ENCODE data around the gene SLC45A1. TPM values are rescaled to one million over a fixed set of nuclear protein-coding genes. Genes with fewer than 3 reads are reported as not detected.

The SLC45A1 gene
- total RNA-seq, 4 donors from 2014 or later = 0.13 to 3.4 (median 1.4) TPM

GRCh38 chr1:8333246-8333987 lies 15.5 kb downstream of the SLC45A1 start:
- no peak for DNase-seq (ENCODE audit: low spot score in 2 of 2)
- intact Hi-C loops (cut with DNase I; ENCODE audit: low total_unique reads) = no loop called here
- no peak overlapping the region for H3K4me3 ChIP-seq (ENCODE audit: low read depth, poor library complexity, severe bottlenecking)
- TF ChIP-seq CTCF (IDR thresholded peaks at IDR 0.05) (no peak), POLR2A (IDR thresholded peaks at IDR 0.05) (no peak)
- WGBS, 2 donors = 88 to 96% methylated on average over 16 of the region's 16 CpGs

- 93 to 94% methylated on average over 24 of the region's 24 CpGs for WGBS, 2 donors
- no peak for TF ChIP-seq POLR2A (IDR thresholded peaks at IDR 0.05)
- no peak for TF ChIP-seq CTCF (IDR thresholded peaks at IDR 0.05)
Measured at GRCh38 chr1:8334106-8334851, 16.4 kb downstream of the SLC45A1 start.

GRCh38 chr1:8335246-8335645 lies 17.3 kb downstream of the SLC45A1 start:
- intact Hi-C loops (cut with DNase I; ENCODE audit: low total_unique reads) = no loop called here
- no peak for DNase-seq (ENCODE audit: low spot score in 2 of 2)
- WGBS, 2 donors = 94 to 95% methylated on average over 27 of the region's 27 CpGs
- no peak overlapping the region for H3K4me3 ChIP-seq (ENCODE audit: low read depth, poor library complexity, severe bottlenecking)
- TF ChIP-seq CTCF (IDR thresholded peaks at IDR 0.05) (no peak), POLR2A (IDR thresholded peaks at IDR 0.05) (no peak)

More at GRCh38 chr1:8334106-8334851, 16.4 kb downstream of the SLC45A1 start:
- DNase-seq (ENCODE audit: low spot score in 2 of 2) = no peak
- H3K4me3 ChIP-seq (ENCODE audit: low read depth, poor library complexity, severe bottlenecking) = no peak overlapping the region
- intact Hi-C loops (cut with DNase I; ENCODE audit: low total_unique reads) = no loop called here

DNA sequence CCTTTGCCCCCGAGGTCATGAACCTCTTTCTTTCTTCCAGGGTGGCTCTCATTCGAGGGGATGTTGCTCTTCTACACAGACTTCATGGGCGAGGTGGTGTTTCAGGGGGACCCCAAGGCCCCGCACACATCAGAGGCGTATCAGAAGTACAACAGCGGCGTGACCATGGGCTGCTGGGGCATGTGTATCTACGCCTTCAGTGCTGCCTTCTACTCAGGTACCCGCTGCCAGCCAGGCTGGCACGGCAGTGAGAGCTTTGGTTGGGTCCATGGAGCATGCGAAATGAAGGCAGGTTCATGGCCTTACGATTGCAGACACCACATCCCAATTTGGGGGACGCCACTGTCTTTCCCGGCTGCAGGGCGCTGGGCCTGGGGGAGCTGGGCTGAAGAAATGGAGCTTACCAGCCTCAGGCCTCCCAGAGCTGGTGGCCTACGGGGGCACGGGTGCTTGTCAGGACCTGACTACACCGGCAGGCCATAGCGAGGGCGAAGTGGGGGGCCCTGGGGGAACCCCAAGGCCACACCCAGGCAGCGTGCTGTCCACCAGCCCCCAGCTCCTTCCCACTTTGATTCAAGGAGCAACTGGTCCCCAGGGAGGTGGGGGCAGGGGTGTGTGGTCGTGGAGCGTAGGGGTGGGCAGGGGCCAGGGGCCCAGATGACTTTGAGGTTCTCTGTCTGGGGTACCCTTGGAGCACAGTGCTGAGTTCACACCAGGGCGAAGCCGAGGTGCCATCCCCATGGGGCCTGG lies 20.0 kb downstream of the SLC45A1 start:
- 95% methylated on average over 20 to 25 of the region's 25 CpGs for whole genome bisulfite sequencing, 2 donors
- H3K4me3 ChIP-seq (ENCODE audit: low read depth, poor library complexity, severe bottlenecking) = no peak overlapping the region
- intact Hi-C loops (cut with DNase I; ENCODE audit: low total_unique reads) = no loop called here
- TF ChIP-seq POLR2A (IDR thresholded peaks at IDR 0.05) (no peak), CTCF (IDR thresholded peaks at IDR 0.05) (no peak)
- DNase-seq (ENCODE audit: low spot score in 2 of 2) = no peak

DNA sequence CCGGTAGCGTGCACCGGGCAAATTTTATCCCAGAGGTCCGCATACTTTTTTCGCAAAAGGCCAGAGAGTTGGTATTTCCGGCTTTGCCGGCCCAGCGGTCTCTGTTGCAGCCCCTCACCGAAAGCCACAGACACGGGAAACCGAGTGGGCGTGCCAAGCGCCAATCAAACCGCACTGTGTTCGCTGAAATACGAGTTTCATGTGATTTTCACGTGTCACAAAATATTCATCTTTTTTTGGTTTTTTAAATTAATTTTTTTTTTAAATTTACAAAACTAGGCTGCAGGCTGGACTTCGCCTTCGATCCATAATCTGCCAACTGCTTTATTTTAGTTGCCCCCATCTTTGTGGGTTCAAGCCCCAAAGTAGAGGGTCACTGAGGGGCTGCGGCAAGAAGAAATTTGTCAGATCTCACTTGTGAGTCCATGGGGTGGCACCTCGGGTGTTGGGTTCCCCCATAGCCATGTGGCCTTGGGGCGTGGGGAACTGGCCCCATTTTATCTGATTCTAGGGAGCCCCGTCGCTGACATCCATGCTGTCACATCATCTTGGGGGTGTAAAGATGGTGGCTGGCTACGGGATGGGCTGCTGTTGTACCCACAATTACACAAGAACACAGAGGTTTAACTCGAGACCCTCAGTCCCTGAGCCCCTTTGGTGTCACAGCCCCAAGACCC lies 20.8 kb downstream of the SLC45A1 start:
- no peak overlapping the region for H3K4me3 ChIP-seq (ENCODE audit: low read depth, poor library complexity, severe bottlenecking)
- TF ChIP-seq CTCF (IDR thresholded peaks at IDR 0.05) (no peak), POLR2A (IDR thresholded peaks at IDR 0.05) (no peak)
- intact Hi-C loops (cut with DNase I; ENCODE audit: low total_unique reads) = no loop called here
- no peak for DNase-seq (ENCODE audit: low spot score in 2 of 2)
- 93% methylated on average over 26 of the region's 26 CpGs for WGBS, 2 donors

Data from lower leg skin (tissue), 4 donors.